Measurements from ENCODE around the gene ATP2B2.

DNA sequence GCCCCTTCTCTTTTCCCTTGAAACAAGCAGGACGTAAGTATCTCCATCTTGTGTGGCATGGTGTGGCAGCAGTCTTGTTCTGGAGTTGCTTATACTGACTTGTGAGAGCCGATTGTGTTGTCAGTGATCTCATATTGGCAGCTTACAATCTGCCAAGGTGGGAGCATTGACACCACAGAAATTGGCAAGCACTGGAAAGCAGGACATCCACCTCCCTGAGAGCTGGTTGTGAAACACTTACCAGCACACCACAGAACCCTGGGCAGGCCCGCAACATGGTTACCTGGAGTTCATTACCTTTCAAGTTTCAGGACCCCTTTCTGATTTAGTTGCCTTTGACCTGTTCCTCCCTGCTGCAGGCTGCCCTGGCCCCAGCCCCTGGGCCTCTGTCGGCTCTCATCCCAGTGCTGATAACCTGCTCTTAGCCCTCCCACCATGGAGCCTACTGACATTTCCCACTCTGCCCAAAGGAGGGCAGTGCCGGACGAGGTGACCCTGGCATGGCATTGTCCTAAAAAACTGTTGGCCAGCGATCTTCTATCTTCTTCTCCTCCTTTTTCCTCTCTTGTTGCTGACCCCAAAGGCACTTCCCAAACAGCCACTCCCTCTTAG, 10.6 kb upstream of the ATP2B2 start:
- TF ChIP-seq, protein P1, sequence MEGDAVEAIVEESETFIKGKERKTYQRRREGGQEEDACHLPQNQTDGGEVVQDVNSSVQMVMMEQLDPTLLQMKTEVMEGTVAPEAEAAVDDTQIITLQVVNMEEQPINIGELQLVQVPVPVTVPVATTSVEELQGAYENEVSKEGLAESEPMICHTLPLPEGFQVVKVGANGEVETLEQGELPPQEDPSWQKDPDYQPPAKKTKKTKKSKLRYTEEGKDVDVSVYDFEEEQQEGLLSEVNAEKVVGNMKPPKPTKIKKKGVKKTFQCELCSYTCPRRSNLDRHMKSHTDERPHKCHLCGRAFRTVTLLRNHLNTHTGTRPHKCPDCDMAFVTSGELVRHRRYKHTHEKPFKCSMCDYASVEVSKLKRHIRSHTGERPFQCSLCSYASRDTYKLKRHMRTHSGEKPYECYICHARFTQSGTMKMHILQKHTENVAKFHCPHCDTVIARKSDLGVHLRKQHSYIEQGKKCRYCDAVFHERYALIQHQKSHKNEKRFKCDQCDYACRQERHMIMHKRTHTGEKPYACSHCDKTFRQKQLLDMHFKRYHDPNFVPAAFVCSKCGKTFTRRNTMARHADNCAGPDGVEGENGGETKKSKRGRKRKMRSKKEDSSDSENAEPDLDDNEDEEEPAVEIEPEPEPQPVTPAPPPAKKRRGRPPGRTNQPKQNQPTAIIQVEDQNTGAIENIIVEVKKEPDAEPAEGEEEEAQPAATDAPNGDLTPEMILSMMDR (IDR thresholded peaks at IDR 0.05), result no peak
- no peak for TF ChIP-seq POLR2A (IDR thresholded peaks at IDR 0.05)
